ENCODE results near the gene TMOD3. TPM values are rescaled to one million over a fixed set of nuclear protein-coding genes. Genes with fewer than 3 reads are reported as not detected.

The TMOD3 gene
- total and polyA plus RNA-seq, 2 of the 8 experiments (the other 6 are each of a cell fraction or from before 2014, with no cell fraction given), result 3.9 to 29.0 TPM

DNA sequence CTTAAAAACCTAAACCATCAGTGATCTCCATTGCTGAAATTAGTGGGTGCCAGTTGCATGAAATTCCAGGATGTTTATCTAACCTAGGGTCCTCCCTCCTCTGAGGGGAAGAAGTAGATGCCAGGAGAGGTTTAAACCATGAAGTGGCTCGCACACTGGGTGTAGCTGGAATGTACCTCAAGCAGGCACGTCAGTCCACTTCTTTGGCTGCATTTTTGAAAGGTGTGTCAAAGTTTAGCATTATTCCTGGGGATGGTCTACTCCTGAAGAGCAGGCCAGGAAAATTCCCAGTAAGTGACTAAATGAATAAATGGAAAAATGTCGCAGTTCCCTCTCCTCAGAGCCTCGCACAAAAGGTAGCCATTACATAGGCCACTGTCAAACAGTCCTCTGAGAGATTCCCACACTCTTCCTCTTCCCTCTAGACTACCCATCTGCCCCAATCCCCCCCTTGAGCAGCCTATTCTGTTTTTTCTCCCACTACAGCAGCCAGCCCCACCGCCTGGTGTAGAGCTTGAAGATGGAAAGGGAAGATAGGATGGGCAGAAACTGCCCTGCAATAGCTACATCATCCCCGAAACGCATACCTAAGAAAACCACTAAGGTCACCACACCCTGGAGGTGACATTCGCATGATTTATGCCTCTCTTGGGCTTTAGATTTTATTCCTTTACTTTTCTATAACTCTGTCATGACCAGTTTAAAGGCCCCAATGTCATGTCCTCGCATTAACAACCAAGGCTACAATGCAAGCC is 655 bp upstream of the TMOD3 start:
- 86% methylated on average over 9 of the region's 9 CpGs; no CpG with 5 or more reads in 1 of the 2 experiments for WGBS, 2 experiments (ENCODE audit: extremely low coverage in 1 of 2, insufficient coverage in 1 of 2, insufficient read length in 1 of 2, insufficient replicate concordance in 2 of 2, low coverage in 1 of 2, low lambda C conversion rate in 2 of 2, missing lambda C conversion rate in 1 of 2)
- H3K79me2 ChIP-seq (ENCODE audit: control insufficient read depth in 1 of 2, insufficient read depth in 2 of 2, low read length in 2 of 2), result peaks cover 0 to 32% of the 10 kb centered on the region in 2 experiments; a peak in 3 of 4 replicates
- no peaks in the 10 kb centered on the region for H3K23me2 ChIP-seq (ENCODE audit: low read depth, low read length)
- peak overlapping the region in 2 of 4 experiments; percentile 87 to 90; a peak in 4 of 8 replicates for H3K4me3 ChIP-seq (ENCODE audit: extremely low read depth in 1 of 4, insufficient read depth in 2 of 4, low read depth in 3 of 4, low read length in 4 of 4)
- H2BK15ac ChIP-seq (ENCODE audit: low read length), result no peak overlapping the region
- H3K4me2 ChIP-seq (ENCODE audit: insufficient read depth in 1 of 2, low read depth in 2 of 2, low read length in 2 of 2), result peak overlapping the region; percentile 69 to 74; a peak in 2 of 4 replicates
- H4K20me1 ChIP-seq (replicated peaks in 1 of 2; ENCODE audit: control insufficient read depth in 1 of 2, insufficient read depth in 2 of 2, low read length in 2 of 2), result peaks cover 3 to 7% of the 10 kb centered on the region in 2 experiments
- no peak overlapping the region for H3K14ac ChIP-seq (ENCODE audit: insufficient read length)
- no peaks in the 10 kb centered on the region for H3K4me1 ChIP-seq (replicated peaks in 1 of 4; ENCODE audit: control insufficient read depth in 3 of 4, insufficient read depth in 4 of 4, low read length in 3 of 4)
- no peak for FAIRE-seq
- H3K23ac ChIP-seq (ENCODE audit: insufficient read length), result no peak overlapping the region
- H3K79me1 ChIP-seq (ENCODE audit: low read depth, low read length), result peaks cover 2% of the 10 kb centered on the region; the same call in 1 of the 2 replicates
- no peak overlapping the region for H2BK12ac ChIP-seq (ENCODE audit: low read depth, low read length)
- no peak for DNase-seq (ENCODE audit: low read depth in 1 of 2, low spot score in 2 of 2)
- no peak overlapping the region for H3K4ac ChIP-seq (replicated peaks; ENCODE audit: insufficient read length, low read depth, low read length)
- H3K9me3 ChIP-seq (ENCODE audit: insufficient read depth in 2 of 2, low read depth in 1 of 2, low read length in 1 of 2), result no peaks in the 10 kb centered on the region
- no peaks in the 10 kb centered on the region for H3K27me3 ChIP-seq (replicated peaks in 1 of 4; ENCODE audit: control insufficient read depth in 3 of 4, extremely low read depth in 1 of 4, insufficient read depth in 3 of 4, low read length in 3 of 4)
- CTCF ChIA-PET (ENCODE audit: partially characterized antibody), result interaction anchor here (2.4 kb wide), 1 partner anchor 60 kb away, joined by 5 read pairs; no protein-coding TSS in a partner anchor
- peak overlapping the region; percentile 4; the same call in 1 of the 2 replicates for H2AFZ ChIP-seq (ENCODE audit: low read length)
- H4K8ac ChIP-seq (ENCODE audit: extremely low read depth, insufficient read depth, low read length), result no peak overlapping the region
- no peak overlapping the region for H2BK120ac ChIP-seq (replicated peaks; ENCODE audit: low read depth, low read length)
- no peak overlapping the region for H3K18ac ChIP-seq (ENCODE audit: extremely low read depth, low read length)
- no peak overlapping the region for H2BK20ac ChIP-seq (ENCODE audit: low read length)
- H3K56ac ChIP-seq (replicated peaks; ENCODE audit: insufficient read length, low read depth, low read length), result no peak overlapping the region
- no peak overlapping the region for H4K5ac ChIP-seq (ENCODE audit: insufficient read length, low read depth, low read length)
- H2AK5ac ChIP-seq (ENCODE audit: low read depth, low read length), result no peak overlapping the region
- H2BK5ac ChIP-seq (ENCODE audit: low read depth, low read length), result no peak overlapping the region
- no peak overlapping the region for H4K91ac ChIP-seq (replicated peaks; ENCODE audit: insufficient read length, low read length)
- H3K9ac ChIP-seq (replicated peaks in 1 of 4; ENCODE audit: extremely low read depth in 1 of 4, low read depth in 3 of 4, low read length in 3 of 4), result no peak overlapping the region
- POLR2A ChIA-PET (ENCODE audit: partially characterized antibody), result interaction anchor here (1.2 kb wide), 1 partner anchor 142 kb away, joined by 4 read pairs; no protein-coding TSS in a partner anchor
- no peak overlapping the region for H3K27ac ChIP-seq (ENCODE audit: low read depth, low read length)
- no peaks in the 10 kb centered on the region for H3K36me3 ChIP-seq (ENCODE audit: control insufficient read depth in 2 of 4, insufficient read depth in 4 of 4, low read length in 3 of 4)
- TF ChIP-seq CEBPB (IDR thresholded peaks at IDR 0.05; ENCODE audit: low read depth, low read length) (no peak), NRF1 (IDR thresholded peaks at IDR 0.05; ENCODE audit: low read depth, low read length) (no peak), CREB1 (IDR thresholded peaks at IDR 0.05) (no peak), CBX8 (IDR thresholded peaks at IDR 0.05; ENCODE audit: borderline replicate concordance, low read depth, low read length) (no peak), CTBP2 (IDR thresholded peaks at IDR 0.05; ENCODE audit: borderline replicate concordance, insufficient read depth, insufficient read length, low read length) (no peak), JUND (IDR thresholded peaks at IDR 0.05; ENCODE audit: low read length) (no peak), SIRT6 (IDR thresholded peaks at IDR 0.05; ENCODE audit: low read length) (no peak), KDM5A (IDR thresholded peaks at IDR 0.05; ENCODE audit: low read length) (no peak), CBX5 (IDR thresholded peaks at IDR 0.05; ENCODE audit: low read depth, low read length) (no peak), KDM4A (IDR thresholded peaks at IDR 0.05; ENCODE audit: low read depth, low read length, severe bottlenecking) (no peak), TAF7 (optimal IDR thresholded peaks at IDR 0.05; ENCODE audit: borderline replicate concordance, low read depth, low read length) (no peak), SP2 (IDR thresholded peaks at IDR 0.05; ENCODE audit: low read length) (no peak)
- TF ChIP-seq, protein P1, sequence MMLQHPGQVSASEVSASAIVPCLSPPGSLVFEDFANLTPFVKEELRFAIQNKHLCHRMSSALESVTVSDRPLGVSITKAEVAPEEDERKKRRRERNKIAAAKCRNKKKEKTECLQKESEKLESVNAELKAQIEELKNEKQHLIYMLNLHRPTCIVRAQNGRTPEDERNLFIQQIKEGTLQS (IDR thresholded peaks at IDR 0.05; ENCODE audit: insufficient read depth, low read depth, low read length), result no peak
